Activated T-cell treated with anti-CD3 and anti-CD28 coated beads, Interleukin-2, amount 50 U/mL, for 4 hours (primary cell): ENCODE measurements around the gene GSTT2B. TPM values are rescaled to one million over a fixed set of nuclear protein-coding genes. Genes with fewer than 3 reads are reported as not detected.
"Not testable (repeated sequence)": the region's sequence is repeated elsewhere in the genome, so short reads cannot be mapped to it uniquely, and the experiment has no call there.

ENCODE experiments used
- ATAC-seq, 2 donors: fragments of 200-7000 bp; cut with Tn5 transposase; one replicate each; pipeline ENCODE4 v1.10.0; 2021
- DNase-seq: peaks from one replicate; pipeline ENCODE4 v3.0.0-alpha.2; 2020
- H3K27me3 Mint-ChIP-seq: one replicate; pipeline ENCODE4 v1.8.0; 2021; ENCODE audit warnings: low read depth, mixed read lengths
- H3K36me3 Mint-ChIP-seq: one replicate; pipeline ENCODE4 v1.8.0; 2022; ENCODE audit warnings: mixed read lengths; ENCODE audit not compliant: insufficient read depth
- H3K4me1 Mint-ChIP-seq: one replicate; pipeline ENCODE4 v1.8.0; 2021; ENCODE audit warnings: low read depth, mixed read lengths
- H3K4me3 Mint-ChIP-seq: one replicate; pipeline ENCODE4 v1.8.0; 2021; ENCODE audit warnings: mild to moderate bottlenecking, moderate library complexity, mixed read lengths
- H3K9me3 Mint-ChIP-seq: one replicate; pipeline ENCODE4 v1.8.0; 2021; ENCODE audit warnings: mixed read lengths
- total RNA-seq, 3 donors: library from RNA; stranded (reverse); gene quantifications; one replicate each; pipeline ENCODE4 v1.2.1, GENCODE V29; 2021

Gene GSTT2B
- total RNA-seq, 3 donors from 2014 or later = not detected

DNA sequence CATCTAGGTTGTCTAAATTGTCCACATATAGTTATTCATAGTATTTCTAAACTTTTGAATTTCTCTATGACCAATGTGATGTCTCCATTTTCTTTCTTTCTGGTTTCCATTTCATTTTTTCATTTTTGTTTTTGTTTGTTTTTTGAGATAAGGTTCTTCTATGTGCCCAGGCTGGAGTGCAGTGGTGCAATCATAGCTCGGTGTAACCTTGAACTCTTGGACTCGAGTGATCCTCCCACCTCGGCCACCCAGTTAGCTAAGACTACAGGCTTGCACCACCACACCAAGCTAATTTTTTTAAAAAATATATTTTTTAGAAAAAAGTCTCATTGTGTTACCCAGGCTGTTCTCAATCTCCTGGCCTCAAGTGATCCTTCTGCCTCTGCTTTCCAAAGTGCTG, 36.1 kb upstream of the GSTT2B start:
- no peaks in the 10 kb centered on the region for H3K27me3 Mint-ChIP-seq
- H3K4me1 Mint-ChIP-seq = no peaks in the 10 kb centered on the region
- no peak for DNase-seq
- no peaks in the 10 kb centered on the region for H3K36me3 Mint-ChIP-seq
- ATAC-seq = no peak
- no peaks in the 10 kb centered on the region for H3K9me3 Mint-ChIP-seq
- H3K4me3 Mint-ChIP-seq = no peak overlapping the region

DNA sequence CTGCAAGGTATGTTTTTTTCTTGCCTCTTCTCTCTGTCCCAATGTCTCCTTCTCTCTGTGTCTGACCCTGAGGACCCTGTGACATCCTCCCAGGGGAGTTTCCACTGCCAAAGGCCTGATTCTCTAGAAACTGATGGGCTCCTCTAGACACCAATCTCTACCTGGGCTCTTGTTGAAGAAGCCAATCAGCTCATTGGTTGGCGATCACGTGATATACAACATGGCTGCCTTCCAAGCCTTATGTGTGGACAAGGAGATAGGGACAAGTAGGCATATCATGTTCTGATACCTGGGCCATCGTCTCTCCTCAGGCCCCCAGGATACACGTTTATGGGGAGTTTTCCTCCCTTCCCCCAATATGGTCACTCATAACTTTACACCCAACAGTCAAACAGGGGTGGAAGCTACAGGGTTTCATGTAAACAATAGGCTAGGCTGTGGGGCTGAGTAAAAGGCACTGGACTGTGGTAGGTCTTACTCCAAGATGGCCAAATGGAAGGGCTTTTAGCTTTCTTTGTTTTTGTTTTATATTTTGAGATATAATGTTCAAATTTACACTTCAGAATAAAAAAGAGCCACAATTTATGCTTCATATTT, 32.7 kb upstream of the GSTT2B start:
- H3K36me3 Mint-ChIP-seq, H3K4me1 Mint-ChIP-seq, H3K27me3 Mint-ChIP-seq, H3K9me3 Mint-ChIP-seq, H3K4me3 Mint-ChIP-seq, ATAC-seq, DNase-seq: not testable (repeated sequence)

DNA sequence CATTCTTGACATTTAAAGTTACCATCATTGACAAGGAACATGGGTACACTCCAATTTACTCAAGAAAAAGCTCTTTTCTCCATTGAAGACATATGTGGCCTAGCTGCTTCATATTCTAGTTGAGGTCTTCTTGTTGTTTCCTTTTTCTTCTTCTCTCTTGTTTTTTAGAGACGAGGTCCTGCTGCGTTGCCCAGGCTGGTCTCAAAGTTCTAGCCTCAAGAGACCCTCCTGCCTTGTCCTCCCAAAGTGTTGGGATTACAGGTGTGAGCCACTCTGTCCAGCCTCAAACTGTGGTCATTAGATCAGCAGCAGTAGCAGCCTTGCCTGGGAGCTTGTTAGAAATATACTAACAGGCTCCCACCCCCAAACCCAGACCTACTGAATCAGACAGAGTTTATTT, 32.1 kb upstream of the GSTT2B start:
- H3K4me3 Mint-ChIP-seq, DNase-seq, H3K4me1 Mint-ChIP-seq, H3K9me3 Mint-ChIP-seq, ATAC-seq, H3K27me3 Mint-ChIP-seq, H3K36me3 Mint-ChIP-seq: not testable (repeated sequence)

DNA sequence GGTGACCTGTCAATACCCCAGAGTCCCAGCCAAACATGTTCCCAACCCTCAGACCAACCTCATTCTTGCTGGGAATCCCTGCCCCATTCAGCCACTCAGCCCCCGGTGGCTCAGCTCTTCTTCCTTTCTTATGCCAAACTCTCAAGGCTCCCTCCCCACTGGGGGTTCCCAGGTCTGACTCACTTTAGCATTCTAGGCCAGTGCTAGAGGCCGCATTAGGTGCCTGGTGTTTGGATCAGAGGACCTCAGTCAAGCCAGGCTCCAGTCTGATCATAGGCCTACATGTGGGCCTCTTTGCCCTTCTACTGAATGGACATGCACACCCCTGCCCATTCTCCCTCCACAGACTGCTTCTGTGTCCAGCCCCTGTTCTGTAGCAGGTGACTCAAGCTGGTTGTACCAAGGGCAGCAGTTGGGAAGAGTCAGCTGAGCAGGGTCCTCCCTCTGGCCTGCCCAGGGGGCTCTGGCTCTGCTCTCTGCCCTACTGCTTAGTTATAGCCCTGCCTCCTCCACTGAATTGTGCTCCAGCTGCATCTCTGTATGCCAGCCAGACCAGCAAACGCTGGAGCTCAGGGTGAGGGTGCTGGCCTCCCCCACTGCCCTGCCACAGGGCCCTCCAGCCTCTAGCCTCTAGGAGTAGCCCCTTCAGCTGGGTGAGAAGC, 28.7 kb upstream of the GSTT2B start:
- not testable (repeated sequence) for H3K4me3 Mint-ChIP-seq, DNase-seq

DNA sequence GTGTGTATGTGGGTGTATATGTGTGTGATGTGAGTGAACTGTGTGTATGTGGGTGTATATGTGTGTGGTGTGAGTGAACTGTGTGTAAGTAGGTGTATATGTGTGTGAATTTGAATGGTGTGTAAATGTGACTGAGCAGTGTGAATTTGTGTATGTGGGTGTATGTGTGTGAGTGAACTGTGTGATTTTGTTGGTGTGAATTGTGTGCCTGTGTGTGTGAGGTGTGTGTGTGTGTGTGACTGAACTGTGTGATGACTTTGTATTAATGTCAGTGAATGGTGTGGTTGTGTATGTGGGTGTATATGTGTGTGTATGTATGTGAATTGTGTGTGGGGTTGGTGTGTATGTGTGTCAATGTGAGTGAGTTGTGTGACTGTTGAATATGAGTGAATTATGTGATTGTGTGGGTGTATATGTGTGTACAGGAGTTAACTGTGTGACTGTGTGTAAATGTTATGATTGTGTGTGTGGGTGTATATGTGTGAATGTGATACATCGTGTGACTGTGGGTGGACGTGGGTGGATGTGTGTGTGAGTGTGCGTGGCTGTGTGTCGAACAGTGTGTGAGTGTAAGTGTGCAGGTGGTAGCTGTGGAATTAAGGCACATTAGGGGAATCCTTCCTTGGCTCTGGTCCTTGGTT, 25.7 kb upstream of the GSTT2B start:
- not testable (repeated sequence) for H3K36me3 Mint-ChIP-seq, ATAC-seq, H3K27me3 Mint-ChIP-seq, H3K9me3 Mint-ChIP-seq, DNase-seq, H3K4me3 Mint-ChIP-seq, H3K4me1 Mint-ChIP-seq

More for the DNA sequence above, 28.7 kb upstream of the GSTT2B start:
- ATAC-seq, H3K9me3 Mint-ChIP-seq, H3K4me1 Mint-ChIP-seq, H3K36me3 Mint-ChIP-seq, H3K27me3 Mint-ChIP-seq: not testable (repeated sequence)

DNA sequence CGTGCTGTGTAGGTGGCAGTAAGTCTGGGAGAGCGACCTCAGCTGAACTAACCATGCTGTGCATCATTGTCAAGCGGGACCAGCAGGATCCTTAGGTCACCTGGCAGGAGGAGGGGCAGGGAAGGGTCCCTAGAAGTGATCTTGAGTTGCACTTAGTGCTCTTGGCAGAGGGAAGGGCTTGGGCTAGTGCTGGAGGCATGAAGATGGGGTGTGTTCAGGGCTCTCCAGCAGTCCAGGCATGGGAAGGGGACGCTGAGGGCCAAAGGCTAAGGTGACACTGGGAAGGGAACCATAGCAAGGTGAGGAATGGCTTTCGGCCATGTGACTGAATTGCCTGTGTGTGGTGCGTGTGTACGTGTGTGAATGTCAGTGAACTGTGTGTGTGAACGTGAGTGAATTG, 25.1 kb upstream of the GSTT2B start:
- H3K9me3 Mint-ChIP-seq, H3K4me1 Mint-ChIP-seq, H3K36me3 Mint-ChIP-seq, H3K27me3 Mint-ChIP-seq, DNase-seq, ATAC-seq, H3K4me3 Mint-ChIP-seq: not testable (repeated sequence)

DNA sequence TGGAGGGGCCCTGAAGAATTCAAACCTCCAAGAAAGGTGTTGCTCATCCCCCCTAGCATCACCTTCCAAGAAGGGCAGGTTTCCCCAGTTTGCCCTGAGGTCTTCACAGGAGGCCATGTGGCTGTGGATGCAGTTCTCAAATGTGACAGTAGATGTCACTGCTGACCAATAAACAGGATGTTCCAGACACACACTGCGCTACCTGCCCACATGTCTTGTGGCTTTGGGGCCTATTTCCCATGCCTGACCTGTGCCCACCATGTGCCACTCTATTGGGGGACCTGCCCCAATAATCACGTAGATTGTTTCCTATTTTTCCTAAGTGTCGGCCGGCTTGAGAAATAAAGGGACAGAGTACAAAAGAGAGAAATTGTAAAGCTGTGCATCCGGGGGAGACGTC, 23.4 kb upstream of the GSTT2B start:
- Mint-ChIP-seq H3K4me1 (peaks cover 7% of the 10 kb centered on the region), H3K9me3 (no peaks in the 10 kb centered on the region), H3K36me3 (no peaks in the 10 kb centered on the region), H3K27me3 (no peaks in the 10 kb centered on the region), H3K4me3 (no peak overlapping the region)
- ATAC-seq = peak; percentile 73
- no peak for DNase-seq

DNA sequence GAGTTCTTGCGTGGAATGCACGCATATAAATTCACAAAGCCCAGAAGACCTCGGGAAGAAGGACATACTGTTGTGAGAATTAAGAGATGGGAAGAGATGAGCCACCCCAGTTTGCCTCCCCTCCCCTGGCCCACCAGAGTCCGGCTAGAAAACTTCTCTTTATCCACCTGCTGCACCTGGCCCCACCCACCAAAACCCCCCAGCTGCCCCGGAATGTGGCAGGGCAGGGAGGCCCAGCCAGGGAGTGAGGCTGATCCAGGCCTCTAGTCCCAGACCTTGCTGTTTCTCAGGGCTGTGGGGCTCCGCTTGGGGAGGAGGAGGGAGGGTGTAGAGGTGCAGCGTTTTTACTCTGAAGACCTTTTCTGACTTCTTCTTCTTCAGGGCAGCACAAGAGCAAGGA, 19.6 kb upstream of the GSTT2B start:
- not testable (repeated sequence) for H3K4me3 Mint-ChIP-seq, H3K27me3 Mint-ChIP-seq, H3K4me1 Mint-ChIP-seq, H3K9me3 Mint-ChIP-seq, H3K36me3 Mint-ChIP-seq, DNase-seq, ATAC-seq

DNA sequence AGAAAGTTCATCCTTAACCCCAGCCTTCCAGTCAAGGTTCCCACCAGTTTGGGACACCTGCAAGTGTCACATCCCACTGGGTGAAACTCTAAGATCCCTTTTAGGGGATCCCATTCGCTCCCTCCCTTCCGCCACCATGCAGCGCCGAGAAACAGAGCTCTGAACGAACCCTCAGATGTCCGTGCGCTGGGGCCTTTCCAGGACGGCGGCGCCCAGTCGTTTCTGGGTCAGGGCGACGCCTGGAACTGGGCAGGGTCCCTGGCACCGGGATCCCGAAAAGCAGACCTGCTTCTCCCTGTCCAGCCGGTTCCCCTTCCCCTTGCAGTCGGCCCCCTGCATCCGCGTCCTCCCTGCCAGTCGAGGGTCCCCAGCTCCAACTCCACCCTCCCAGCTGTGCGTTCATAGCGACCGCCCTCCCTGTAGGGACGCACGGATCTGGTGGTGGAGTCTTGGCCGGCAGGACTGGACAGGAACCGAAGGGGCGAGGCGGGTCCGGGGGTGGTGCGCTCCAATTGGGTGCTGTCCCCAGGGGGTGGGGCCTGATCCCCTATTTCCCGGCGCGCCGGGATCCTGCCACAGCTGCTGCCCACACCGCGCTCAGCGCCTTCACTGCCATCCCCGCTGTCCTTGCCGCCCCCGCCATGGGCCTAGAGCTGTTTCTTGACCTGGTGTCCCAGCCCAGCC, 18.7 kb upstream of the GSTT2B start, which contains the start of gene GSTT2:
Gene GSTT2 (plus strand): TSS at position 578 of the 684 bp plus-strand sequence.
- H3K4me3 Mint-ChIP-seq, H3K9me3 Mint-ChIP-seq, H3K36me3 Mint-ChIP-seq, H3K4me1 Mint-ChIP-seq, H3K27me3 Mint-ChIP-seq, DNase-seq, ATAC-seq: not testable (repeated sequence)

DNA sequence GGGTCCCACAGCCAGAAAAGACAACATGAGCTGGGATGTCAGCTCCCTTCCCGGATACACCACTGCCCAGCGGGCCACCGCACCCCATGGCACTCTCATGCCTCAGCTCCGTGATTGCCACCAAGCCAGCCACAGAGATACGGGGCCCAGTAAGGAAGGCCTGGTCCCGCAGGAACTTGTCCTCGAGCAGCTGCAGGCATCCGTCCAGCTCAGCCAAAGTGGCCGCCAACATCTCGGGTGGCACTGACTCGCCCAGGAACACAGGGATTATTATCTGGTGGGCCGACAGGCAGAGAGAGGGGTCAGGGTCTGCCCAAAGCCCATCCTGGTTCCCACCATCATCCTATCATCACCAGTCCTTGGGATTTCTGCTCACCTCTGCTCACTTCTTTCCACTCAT, 16.3 kb upstream of the GSTT2B start:
- not testable (repeated sequence) for ATAC-seq, H3K36me3 Mint-ChIP-seq, DNase-seq, H3K4me3 Mint-ChIP-seq, H3K9me3 Mint-ChIP-seq, H3K27me3 Mint-ChIP-seq, H3K4me1 Mint-ChIP-seq

DNA sequence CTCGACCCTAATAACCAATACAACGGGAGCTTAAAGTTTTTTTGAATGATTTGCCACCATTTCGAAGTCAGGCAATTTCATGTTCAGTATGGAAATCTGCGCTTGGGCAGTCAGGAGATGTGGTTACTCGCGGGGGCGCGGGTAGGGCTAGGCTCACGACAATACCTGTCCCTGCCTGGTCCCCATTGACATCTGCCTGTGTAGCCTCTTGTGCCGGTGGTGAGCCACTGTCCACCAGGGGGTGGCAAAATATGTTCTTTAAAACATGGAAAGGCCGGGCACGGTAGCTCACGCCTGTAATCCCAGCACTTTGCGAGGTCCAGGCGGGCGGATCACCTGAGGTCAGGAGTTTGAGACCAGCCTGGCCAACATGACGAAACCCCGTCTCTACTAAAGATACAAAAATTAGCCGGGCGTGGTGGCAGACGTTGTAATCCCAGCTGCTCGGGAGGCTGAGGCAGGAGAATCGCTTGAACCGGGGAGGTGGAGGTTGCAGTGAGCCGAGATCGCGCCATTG, 13.9 kb upstream of the GSTT2B start:
- H3K27me3 Mint-ChIP-seq, H3K9me3 Mint-ChIP-seq, H3K4me3 Mint-ChIP-seq, DNase-seq: not testable (repeated sequence)
- Mint-ChIP-seq H3K36me3 (peaks cover 14% of the 10 kb centered on the region), H3K4me1 (peaks cover 17% of the 10 kb centered on the region)
- peak in 1 of 2 donors; percentile 16 for ATAC-seq

DNA sequence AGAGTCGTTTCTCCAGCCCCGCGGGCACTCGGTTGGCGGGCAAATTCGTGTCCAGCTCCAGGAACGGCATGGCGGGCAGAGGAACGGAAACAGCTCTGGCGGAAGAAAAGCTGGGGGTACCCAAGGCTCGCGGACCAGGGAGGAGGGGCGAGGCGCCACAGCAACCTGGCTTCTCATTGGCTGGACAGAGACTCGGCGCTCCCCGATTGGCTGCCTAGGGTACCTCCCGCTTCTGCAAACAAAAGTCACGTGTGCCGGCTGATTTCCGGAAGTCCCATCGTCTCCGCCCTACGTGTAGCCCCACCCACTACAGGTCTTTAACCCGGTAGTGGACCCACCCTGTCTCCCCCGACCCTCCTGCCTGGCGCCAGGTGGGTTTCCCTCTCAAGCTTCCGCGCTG, 13.3 kb upstream of the GSTT2B start, which contains the start of gene DDT:
Gene DDT (minus strand): TSS at position 97 of the 400 bp plus-strand sequence. CDS start 27 bp downstream, at position 70.
- Mint-ChIP-seq H3K36me3 (peaks cover 16% of the 10 kb centered on the region), H3K4me1 (peaks cover 20% of the 10 kb centered on the region)
- DNase-seq, H3K9me3 Mint-ChIP-seq, H3K27me3 Mint-ChIP-seq, H3K4me3 Mint-ChIP-seq: not testable (repeated sequence)
- peak; percentile 96 to 97 for ATAC-seq

DNA sequence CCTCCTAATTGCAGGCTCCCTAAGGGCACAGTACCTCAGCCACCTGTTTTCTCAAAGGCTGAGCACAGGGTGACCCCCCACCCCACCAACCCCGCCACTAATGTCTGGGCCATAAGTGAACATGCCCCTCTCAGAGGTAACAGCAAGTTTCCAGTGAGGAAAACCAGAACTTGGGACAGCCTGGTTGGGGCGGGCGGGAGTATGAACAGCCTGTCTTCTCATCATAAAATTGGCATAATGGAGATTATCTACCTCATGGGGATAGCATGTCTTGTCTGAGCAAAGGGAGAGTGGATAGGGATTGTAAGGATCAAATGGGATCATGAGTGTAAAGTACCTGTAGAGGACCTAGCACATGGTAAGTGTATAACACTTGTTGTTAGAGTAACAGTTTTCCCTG, 10.9 kb upstream of the GSTT2B start:
- H3K4me3 Mint-ChIP-seq, DNase-seq, ATAC-seq, H3K9me3 Mint-ChIP-seq, H3K27me3 Mint-ChIP-seq: not testable (repeated sequence)
- Mint-ChIP-seq H3K4me1 (peaks cover 25% of the 10 kb centered on the region), H3K36me3 (peaks cover 20% of the 10 kb centered on the region)

DNA sequence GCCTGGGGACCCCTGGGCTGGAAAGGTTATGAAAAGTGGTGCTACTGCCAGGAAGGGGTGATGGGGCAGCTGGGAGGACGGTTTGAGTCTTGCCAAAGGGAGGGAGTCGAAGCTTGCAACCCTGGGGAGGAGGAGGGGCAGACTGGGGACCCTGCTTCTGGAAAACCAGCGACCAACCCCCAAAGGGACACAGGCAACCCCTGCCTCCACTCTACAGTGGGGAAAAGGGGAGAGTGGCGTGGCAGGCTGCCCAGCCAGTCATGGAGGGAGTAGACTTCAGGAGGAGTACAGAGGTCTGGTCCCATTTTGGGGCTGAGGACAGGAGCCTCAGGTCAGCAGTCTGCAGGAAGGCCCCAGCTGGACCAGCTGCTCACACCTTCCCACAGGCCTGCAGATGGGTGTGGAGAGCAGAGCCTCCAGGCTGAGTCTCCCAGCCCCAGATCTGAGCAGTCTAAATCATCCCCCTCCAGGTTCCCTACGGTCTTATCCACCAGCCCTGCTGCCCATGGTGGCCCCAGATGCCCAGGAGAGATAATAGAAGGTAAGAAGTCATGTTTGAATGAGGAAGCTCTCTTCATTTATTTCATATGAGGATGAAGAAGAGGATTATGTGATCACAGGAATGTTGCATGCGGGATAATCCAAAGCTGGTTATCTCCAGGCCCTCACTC, 10.0 kb upstream of the GSTT2B start:
- no peaks in the 10 kb centered on the region for H3K9me3 Mint-ChIP-seq
- peak overlapping the region; percentile 27 for H3K4me3 Mint-ChIP-seq
- H3K4me1 Mint-ChIP-seq = peaks cover 25% of the 10 kb centered on the region
- peaks cover 20% of the 10 kb centered on the region for H3K36me3 Mint-ChIP-seq
- DNase-seq (no peak), ATAC-seq (no peak)
- H3K27me3 Mint-ChIP-seq = no peaks in the 10 kb centered on the region
